CD14-positive monocyte (primary cell): ENCODE results near the gene ZNF577. TPM values are rescaled to one million over a fixed set of nuclear protein-coding genes. Genes with fewer than 3 reads are reported as not detected.
"Not testable (repeated sequence)": the region's sequence is repeated elsewhere in the genome, so short reads cannot be mapped to it uniquely, and the experiment has no call there.

Experiments used
- DNase-seq, 3 donors: peaks; one replicate each; pipeline ENCODE4 v3.0.0-alpha.2; 2011 to 2022
- H2AFZ ChIP-seq: 2 replicates; pipeline ENCODE4 v1.6.0; 2012; ENCODE audit warnings: mild to moderate bottlenecking, low read depth, low read length, inconsistent platforms; ENCODE audit not compliant: insufficient read depth, poor library complexity, severe bottlenecking
- H3K27ac ChIP-seq, 2 donors: 1 replicate in 1 of 2; 2 replicates in 1 of 2; pipeline ENCODE4 v1.5.1; 2012 to 2013; ENCODE audit warnings: low read length in 2 of 2, control low read depth in 1 of 2, inconsistent platforms in 1 of 2, low read depth in 1 of 2, mild to moderate bottlenecking in 1 of 2
- H3K27me3 ChIP-seq, 2 donors: one replicate each; pipeline versions ENCODE4 v1.6.0 to v1.6.1; 2011 to 2013; ENCODE audit warnings: low read length in 2 of 2; ENCODE audit not compliant: control insufficient read depth in 2 of 2, insufficient read depth in 2 of 2
- H3K36me3 ChIP-seq, 2 donors: replicated peaks in 1 of 2; 1 replicate in 1 of 2; 2 replicates in 1 of 2; pipeline versions ENCODE4 v1.5.1 to v1.6.1; 2012 to 2013; ENCODE audit warnings: low read length in 2 of 2, control low read depth in 1 of 2, inconsistent platforms in 1 of 2, mild to moderate bottlenecking in 1 of 2; ENCODE audit not compliant: insufficient read depth in 2 of 2, control insufficient read depth in 1 of 2
- H3K4me1 ChIP-seq, 2 donors: 1 replicate in 1 of 2; 2 replicates in 1 of 2; pipeline versions ENCODE4 v1.5.1 to v1.6.1; 2012 to 2013; ENCODE audit warnings: low read length in 2 of 2, control low read depth in 1 of 2, inconsistent platforms in 1 of 2, mild to moderate bottlenecking in 1 of 2, moderate library complexity in 1 of 2; ENCODE audit not compliant: insufficient read depth in 2 of 2, control insufficient read depth in 1 of 2
- H3K4me2 ChIP-seq: replicated peaks from 2 replicates; pipeline ENCODE3; 2012; ENCODE audit warnings: low read length, moderate library complexity, mild to moderate bottlenecking; ENCODE audit not compliant: poor library complexity, severe bottlenecking; ENCODE audit errors: extremely low read depth
- H3K4me3 ChIP-seq, 3 experiments: fragments of 200-600 bp in 1 of 3; sonication (generic) in 1 of 3; replicated peaks in 1 of 3; 1 replicate in 2 of 3; 2 replicates in 1 of 3; pipeline ENCODE4 v1.5.1; 2011 to 2013; ENCODE audit warnings: low read length in 3 of 3, mild to moderate bottlenecking in 3 of 3, control low read depth in 2 of 3, low read depth in 2 of 3, inconsistent platforms in 1 of 3, moderate library complexity in 1 of 3
- H3K79me2 ChIP-seq: 2 replicates; pipeline ENCODE4 v1.6.0; 2012; ENCODE audit warnings: mild to moderate bottlenecking, control low read depth, inconsistent platforms, low read length, moderate library complexity; ENCODE audit not compliant: insufficient read depth
- H3K9ac ChIP-seq: 2 replicates; pipeline ENCODE4 v1.6.0; 2017; ENCODE audit warnings: low read length, mild to moderate bottlenecking; ENCODE audit not compliant: insufficient read depth, poor library complexity, severe bottlenecking
- H3K9me3 ChIP-seq, 2 donors: replicated peaks in 1 of 2; 1 replicate in 1 of 2; 2 replicates in 1 of 2; pipeline versions ENCODE4 v1.5.1 to v1.6.1; 2012 to 2013; ENCODE audit warnings: low read length in 2 of 2, control low read depth in 1 of 2; ENCODE audit not compliant: control insufficient read depth in 1 of 2, insufficient read depth in 1 of 2
- H4K20me1 ChIP-seq: 2 replicates; pipeline ENCODE4 v1.6.0; 2012; ENCODE audit warnings: mild to moderate bottlenecking, low read length, control low read depth, moderate library complexity; ENCODE audit not compliant: insufficient read depth
- H3K27ac Mint-ChIP-seq, 7 donors: one replicate each; pipeline ENCODE4 v1.8.0; 2020; ENCODE audit warnings: mild to moderate bottlenecking in 7 of 7, mixed read lengths in 7 of 7, moderate library complexity in 6 of 7, inconsistent platforms in 2 of 7
- H3K27me3 Mint-ChIP-seq, 3 donors: one replicate each; pipeline ENCODE4 v1.8.0; 2021 to 2022; ENCODE audit warnings: low read depth in 3 of 3, mild to moderate bottlenecking in 3 of 3, mixed read lengths in 3 of 3, moderate library complexity in 3 of 3, inconsistent platforms in 1 of 3
- H3K36me3 Mint-ChIP-seq, 2 donors: one replicate each; pipeline ENCODE4 v1.8.0; 2020; ENCODE audit warnings: mixed read lengths in 2 of 2, inconsistent platforms in 1 of 2, mild to moderate bottlenecking in 1 of 2
- H3K4me1 Mint-ChIP-seq: one replicate; pipeline ENCODE4 v1.8.0; 2020; ENCODE audit warnings: mild to moderate bottlenecking, mixed read lengths
- H3K4me3 Mint-ChIP-seq, 2 donors: one replicate each; pipeline ENCODE4 v1.8.0; 2020; ENCODE audit warnings: mild to moderate bottlenecking in 2 of 2, mixed read lengths in 2 of 2, moderate library complexity in 1 of 2
- H3K9me3 Mint-ChIP-seq, 7 donors: one replicate each; pipeline ENCODE4 v1.8.0; 2020 to 2022; ENCODE audit warnings: mixed read lengths in 7 of 7, mild to moderate bottlenecking in 6 of 7, moderate library complexity in 6 of 7, inconsistent platforms in 2 of 7
- CTCF ChIP-seq: fragments of 200-600 bp; IDR thresholded peaks from one replicate; pipeline ENCODE4 v1.8.0; 2022; ENCODE audit warnings: antibody characterized with exemption, mild to moderate bottlenecking
- WGBS: methylation state at CpG from one replicate; pipeline ENCODE4 v1.1.5; 2013; ENCODE audit warnings: missing lambda C conversion rate; ENCODE audit not compliant: insufficient coverage; 5-methylcytosine and 5-hydroxymethylcytosine counted together
- intact Hi-C, 2 donors: fragments of 100-400 bp; cut with micrococcal nuclease; formaldehyde crosslinking; loops; one replicate each; pipeline versions ENCODE4 v1.15.0 to v1.15.1; 2023
- polyA plus RNA-seq, 3 donors: library from polyadenylated mRNA; depleted of rRNA in 1 of 3; unstranded in 2 of 3; stranded (reverse) in 1 of 3; fragments of 300-500 nt in 2 of 3; fragments of >200 nt in 1 of 3; fragmentation: Illumina TruSeq in 2 of 3; gene quantifications; 1 replicate in 2 of 3; 2 replicates in 1 of 3; pipeline ENCODE4 v1.2.3, GENCODE V29; 2012 to 2021

The ZNF577 gene
- polyA plus RNA-seq, 3 donors = 1.5 to 8.5 (median 1.5) TPM

GRCh38 chr19:51915324-51915867, 27.6 kb upstream of the ZNF577 start:
- no CpG with 5 or more reads among the region's 5 CpGs for WGBS
- peaks cover 39 to 96% (median 88%) of the 10 kb centered on the region in 7 donors for H3K9me3 Mint-ChIP-seq
- no peaks in the 10 kb centered on the region for H3K36me3 Mint-ChIP-seq
- intact Hi-C loops = no loop called here
- H3K9ac ChIP-seq = no peak overlapping the region
- H3K4me3 ChIP-seq = peak overlapping the region in 1 of 3 experiments; percentile 28
- no peaks in the 10 kb centered on the region for H3K79me2 ChIP-seq
- no peak overlapping the region for H3K4me2 ChIP-seq
- no peak overlapping the region for H3K4me3 Mint-ChIP-seq
- peaks cover 65 to 99% of the 10 kb centered on the region in 2 donors for H3K9me3 ChIP-seq
- DNase-seq = no peak
- no peaks in the 10 kb centered on the region for H3K4me1 ChIP-seq
- no peaks in the 10 kb centered on the region for H3K36me3 ChIP-seq
- peaks cover 0 to 4% (median 0%) of the 10 kb centered on the region in 3 donors for H3K27me3 Mint-ChIP-seq
- H3K27ac Mint-ChIP-seq = no peak overlapping the region
- H2AFZ ChIP-seq = no peak overlapping the region
- no peaks in the 10 kb centered on the region for H3K27me3 ChIP-seq
- H3K27ac ChIP-seq = no peak overlapping the region
- no peaks in the 10 kb centered on the region for H4K20me1 ChIP-seq
- no peak for TF ChIP-seq CTCF
- no peaks in the 10 kb centered on the region for H3K4me1 Mint-ChIP-seq

GRCh38 chr19:51907981-51908380, 20.2 kb upstream of the ZNF577 start:
- not testable (repeated sequence) for H3K4me3 ChIP-seq

GRCh38 chr19:51906108-51906507, 18.4 kb upstream of the ZNF577 start:
- H3K9ac ChIP-seq, H3K27ac Mint-ChIP-seq, DNase-seq, H3K4me3 Mint-ChIP-seq, H3K4me3 ChIP-seq, H3K4me2 ChIP-seq, H4K20me1 ChIP-seq, H3K27me3 ChIP-seq, H2AFZ ChIP-seq, H3K27ac ChIP-seq: not testable (repeated sequence)
- peaks cover 64 to 70% of the 10 kb centered on the region in 2 donors for H3K9me3 ChIP-seq
- peaks cover 54 to 93% (median 89%) of the 10 kb centered on the region in 7 donors for H3K9me3 Mint-ChIP-seq
- peaks cover 19% of the 10 kb centered on the region for H3K4me1 Mint-ChIP-seq
- peaks cover 33% of the 10 kb centered on the region for H3K79me2 ChIP-seq
- peaks cover 0 to 18% of the 10 kb centered on the region in 2 donors for H3K36me3 ChIP-seq
- WGBS = 59% methylated on average over 3 of the region's 9 CpGs
- H3K36me3 Mint-ChIP-seq = peaks cover 10 to 23% of the 10 kb centered on the region in 2 donors
- intact Hi-C loops = loop anchor here in 1 of 2 donors (5.0 kb wide), 1 partner anchor 81 kb away; the partner anchor contains the start of gene ZNF350
- H3K27me3 Mint-ChIP-seq = peaks cover 3 to 22% (median 20%) of the 10 kb centered on the region in 3 donors
- peaks cover 7 to 16% of the 10 kb centered on the region in 2 donors for H3K4me1 ChIP-seq

More at GRCh38 chr19:51907981-51908380, 20.2 kb upstream of the ZNF577 start:
- Mint-ChIP-seq H3K4me3 (peak overlapping the region in 1 of 2 donors; percentile 35), H3K4me1 (peaks cover 17% of the 10 kb centered on the region), H3K9me3 (peaks cover 48 to 93% (median 88%) of the 10 kb centered on the region in 7 donors), H3K27me3 (peaks cover 3 to 22% (median 20%) of the 10 kb centered on the region in 3 donors), H3K36me3 (peaks cover 3 to 15% of the 10 kb centered on the region in 2 donors)
- not testable (repeated sequence) for H3K27ac Mint-ChIP-seq, H4K20me1 ChIP-seq, H3K36me3 ChIP-seq, H3K27me3 ChIP-seq, H3K4me2 ChIP-seq, H3K9ac ChIP-seq, H2AFZ ChIP-seq, H3K27ac ChIP-seq, DNase-seq
- WGBS = 54% methylated on average over 2 of the region's 5 CpGs
- intact Hi-C loops = loop anchor here in 1 of 2 donors (5.0 kb wide), 1 partner anchor 79 kb away; the partner anchor contains the start of gene ZNF350
- Histone ChIP-seq H3K79me2 (peaks cover 18% of the 10 kb centered on the region), H3K9me3 (peaks cover 60 to 70% of the 10 kb centered on the region in 2 donors), H3K4me1 (peaks cover 7 to 14% of the 10 kb centered on the region in 2 donors)
